ENCODE data around the gene KRT76. TPM values are rescaled to one million over a fixed set of nuclear protein-coding genes. Genes with fewer than 3 reads are reported as not detected.

KRT76 gene
- total RNA-seq, 4 donors from 2014 or later, result not detected

DNA sequence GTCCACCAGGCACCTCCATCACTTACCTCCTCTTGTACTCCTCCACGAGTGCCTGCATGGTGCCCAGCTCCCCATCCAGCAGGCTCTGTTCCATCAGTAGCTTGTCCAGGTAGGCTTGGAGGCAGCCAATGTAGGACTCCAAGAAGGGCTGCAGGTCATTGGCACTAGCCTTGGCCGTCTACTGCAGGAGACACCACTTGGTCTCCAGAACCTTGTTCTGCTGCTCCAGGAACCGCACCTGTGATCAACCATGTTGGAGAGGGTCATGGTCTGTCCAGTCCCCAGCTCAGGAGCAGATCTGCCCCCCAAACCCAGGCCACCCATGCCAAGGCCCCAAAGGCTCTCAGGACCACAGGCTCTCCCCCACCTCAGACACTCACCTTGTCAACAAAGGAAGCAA is 23.9 kb downstream of the KRT76 start:
- TF ChIP-seq, protein P1, sequence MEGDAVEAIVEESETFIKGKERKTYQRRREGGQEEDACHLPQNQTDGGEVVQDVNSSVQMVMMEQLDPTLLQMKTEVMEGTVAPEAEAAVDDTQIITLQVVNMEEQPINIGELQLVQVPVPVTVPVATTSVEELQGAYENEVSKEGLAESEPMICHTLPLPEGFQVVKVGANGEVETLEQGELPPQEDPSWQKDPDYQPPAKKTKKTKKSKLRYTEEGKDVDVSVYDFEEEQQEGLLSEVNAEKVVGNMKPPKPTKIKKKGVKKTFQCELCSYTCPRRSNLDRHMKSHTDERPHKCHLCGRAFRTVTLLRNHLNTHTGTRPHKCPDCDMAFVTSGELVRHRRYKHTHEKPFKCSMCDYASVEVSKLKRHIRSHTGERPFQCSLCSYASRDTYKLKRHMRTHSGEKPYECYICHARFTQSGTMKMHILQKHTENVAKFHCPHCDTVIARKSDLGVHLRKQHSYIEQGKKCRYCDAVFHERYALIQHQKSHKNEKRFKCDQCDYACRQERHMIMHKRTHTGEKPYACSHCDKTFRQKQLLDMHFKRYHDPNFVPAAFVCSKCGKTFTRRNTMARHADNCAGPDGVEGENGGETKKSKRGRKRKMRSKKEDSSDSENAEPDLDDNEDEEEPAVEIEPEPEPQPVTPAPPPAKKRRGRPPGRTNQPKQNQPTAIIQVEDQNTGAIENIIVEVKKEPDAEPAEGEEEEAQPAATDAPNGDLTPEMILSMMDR (IDR thresholded peaks at IDR 0.05; ENCODE audit: low read depth), result no peak

DNA sequence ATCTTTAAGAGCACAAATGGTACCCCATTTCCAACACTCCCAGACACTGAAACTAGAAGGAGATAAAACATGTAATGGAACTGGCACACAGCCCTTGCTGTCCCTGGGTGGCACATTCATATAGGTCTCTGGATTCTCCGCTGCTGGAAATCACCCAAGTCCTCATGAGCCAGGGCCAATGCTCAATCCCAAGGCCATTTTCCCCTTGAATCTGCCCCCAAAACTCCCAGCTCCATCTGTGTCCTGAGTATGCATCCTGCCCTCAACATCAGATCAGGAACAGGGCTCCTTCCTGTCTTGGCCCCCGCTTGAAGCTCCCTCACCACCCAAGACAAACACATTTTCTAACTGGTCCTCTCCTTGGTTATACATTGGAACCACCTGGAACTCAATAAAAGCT is 24.6 kb downstream of the KRT76 start:
- TF ChIP-seq, protein P1 (IDR thresholded peaks at IDR 0.05; ENCODE audit: low read depth), result no peak

DNA sequence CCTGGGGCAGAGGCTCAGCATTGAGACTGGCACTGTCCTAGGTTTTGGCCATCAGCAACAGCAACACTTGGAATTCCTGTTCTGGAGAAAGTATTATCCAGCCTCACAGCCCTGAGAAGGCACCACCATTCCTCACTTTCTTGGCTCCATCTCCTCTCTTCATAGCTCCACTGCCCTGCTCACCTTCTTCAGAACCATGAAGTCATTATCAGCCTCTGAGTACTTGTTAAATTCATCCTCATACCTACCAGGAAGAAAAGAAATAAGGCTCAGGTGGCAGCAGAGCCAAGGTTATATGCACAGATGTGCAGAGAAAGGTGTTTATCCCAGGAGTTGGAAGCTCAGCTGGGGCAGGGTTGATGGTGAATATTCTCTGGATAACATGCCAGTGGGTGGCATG is 25.4 kb downstream of the KRT76 start:
- TF ChIP-seq, protein P1 (IDR thresholded peaks at IDR 0.05; ENCODE audit: low read depth), result no peak

DNA sequence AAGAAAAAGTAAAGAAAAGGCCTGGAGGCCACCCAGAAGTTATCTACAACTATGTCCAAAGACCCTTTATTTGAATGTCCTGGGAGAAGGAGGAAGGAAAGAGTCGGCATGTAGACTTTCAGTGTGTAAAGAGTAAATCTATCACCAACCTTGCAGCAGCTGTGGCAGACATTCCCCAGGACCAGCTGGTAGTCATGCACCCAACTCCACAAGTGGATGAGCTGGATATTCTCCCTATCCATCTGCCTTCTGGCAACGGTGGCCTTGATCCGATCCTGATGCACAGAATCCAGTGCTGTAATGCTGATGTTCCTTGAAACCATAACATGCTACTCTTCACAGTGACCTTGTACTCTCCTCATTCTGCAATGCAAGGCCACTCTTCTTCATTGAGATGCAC is 27.3 kb downstream of the KRT76 start:
- TF ChIP-seq, protein P1 (IDR thresholded peaks at IDR 0.05; ENCODE audit: low read depth), result no peak

DNA sequence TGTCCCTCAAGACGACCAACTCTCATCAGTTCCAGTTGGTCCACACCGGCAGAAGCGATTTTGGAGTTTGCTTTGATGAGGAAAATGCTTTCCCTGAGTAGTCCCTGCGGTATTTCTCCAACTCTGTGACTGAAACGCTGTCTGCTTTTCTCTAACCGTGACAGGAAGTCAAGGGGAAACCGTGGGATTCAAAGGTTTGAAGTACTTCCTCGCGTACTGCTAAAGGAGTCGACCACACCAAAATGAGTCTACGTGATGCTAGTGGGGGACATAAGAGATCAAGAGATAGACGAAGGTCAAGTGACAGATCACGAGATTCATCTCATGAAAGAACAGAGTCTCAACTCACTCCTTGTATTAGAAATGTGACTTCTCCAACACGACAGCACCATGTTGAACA is 28.6 kb downstream of the KRT76 start:
- TF ChIP-seq, protein P1 (IDR thresholded peaks at IDR 0.05; ENCODE audit: low read depth), result no peak

DNA sequence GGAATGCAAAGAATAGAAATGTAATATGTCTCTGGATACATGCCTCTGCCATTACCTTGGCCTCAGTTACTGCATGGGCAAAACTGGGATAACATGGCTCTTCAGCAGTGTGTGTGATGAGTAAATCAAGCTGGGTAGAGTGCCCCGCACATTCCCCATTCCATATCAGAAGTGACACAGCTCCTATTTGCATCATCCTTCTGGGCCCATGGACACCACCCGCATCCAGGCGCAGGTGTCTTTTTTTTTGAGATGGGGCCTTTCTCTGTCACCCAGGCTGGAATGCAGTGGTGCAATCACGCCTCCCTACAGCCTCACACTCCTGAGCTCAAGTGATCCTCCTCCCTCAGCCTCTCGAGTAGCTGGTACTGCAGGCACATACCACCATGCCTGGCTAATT is 31.6 kb downstream of the KRT76 start:
- TF ChIP-seq, protein P1 (IDR thresholded peaks at IDR 0.05; ENCODE audit: low read depth), result no peak

DNA sequence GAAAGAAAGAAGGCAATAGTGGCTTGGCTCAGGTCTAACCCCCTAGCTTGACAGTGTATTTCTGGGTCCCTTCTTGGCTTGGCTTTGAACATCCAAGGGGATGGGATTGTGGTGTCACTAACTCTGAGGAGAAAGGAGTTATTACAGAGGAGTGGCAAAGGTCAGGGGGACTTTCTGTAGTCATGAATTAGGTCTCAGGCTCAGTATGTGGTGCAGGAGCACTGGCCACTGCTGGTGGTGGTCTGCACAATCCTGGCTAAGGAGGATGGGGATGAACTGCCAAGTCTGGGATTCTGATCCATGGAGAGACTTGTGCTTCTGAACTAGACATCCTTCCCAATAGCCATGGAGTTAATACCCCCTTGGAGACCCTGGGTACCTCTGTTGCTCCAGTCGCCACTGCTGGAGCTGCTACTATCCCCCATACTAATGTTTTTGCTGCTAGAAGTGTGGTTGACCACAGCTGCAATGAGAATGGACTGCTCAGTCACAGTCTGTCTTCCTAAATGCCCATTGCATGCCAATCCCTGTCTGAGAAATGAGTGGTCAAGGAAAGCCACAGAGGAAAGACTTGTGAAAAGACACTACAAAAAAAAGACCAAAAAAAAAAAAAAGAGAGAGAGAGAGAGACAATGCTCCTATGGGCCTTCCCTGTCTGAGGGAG is 32.5 kb downstream of the KRT76 start:
- TF ChIP-seq, protein P1 (IDR thresholded peaks at IDR 0.05; ENCODE audit: low read depth), result no peak
